Colonic mucosa (tissue), 4 donors: ENCODE data around the gene EFCAB6. TPM values are rescaled to one million over a fixed set of nuclear protein-coding genes. Genes with fewer than 3 reads are reported as not detected.

Experiments used
- DNase-seq: peaks from one replicate; pipeline ENCODE4 v3.0.0-alpha.2; 2020
- H3K27ac ChIP-seq: fragments of 200-600 bp; one replicate; pipeline ENCODE4 v1.8.0; 2021
- H3K27me3 ChIP-seq: fragments of 200-600 bp; one replicate; pipeline ENCODE4 v1.8.0; 2021
- H3K36me3 ChIP-seq: fragments of 200-600 bp; one replicate; pipeline ENCODE4 v1.8.0; 2021
- H3K4me1 ChIP-seq: fragments of 200-600 bp; one replicate; pipeline ENCODE4 v1.8.0; 2021; ENCODE audit warnings: mild to moderate bottlenecking
- H3K4me3 ChIP-seq: fragments of 200-600 bp; one replicate; pipeline ENCODE4 v1.8.0; 2021
- H3K9ac ChIP-seq, 2 donors: one replicate each; pipeline ENCODE4 v1.7.0; 2013; ENCODE audit warnings: control low read depth in 2 of 2, low read depth in 2 of 2, low read length in 2 of 2
- H3K9me3 ChIP-seq: fragments of 200-600 bp; one replicate; pipeline ENCODE4 v1.8.0; 2021
- CTCF ChIP-seq: fragments of 200-600 bp; IDR thresholded peaks from one replicate; pipeline ENCODE4 v1.8.0; 2022; ENCODE audit warnings: antibody characterized with exemption, mild to moderate bottlenecking
- intact Hi-C: fragments of 100-400 bp; cut with DNase I; formaldehyde crosslinking; loops from one replicate; pipeline ENCODE4 v1.14.1; 2022
- total RNA-seq, 2 donors: library from RNA; stranded (reverse); fragmentation: NEBNext Ultra II Directional in 1 of 2; extraction: Animal tissue kit (Norgen Biotek cat#: 25700) in 1 of 2; gene quantifications; one replicate each; pipeline ENCODE4 v1.2.1, GENCODE V29; 2021
- donor health status: healthy.
- donor health status: DM: no; HTN: no; CAD: no.
- donor health status: DM: no; HTN: no; CAD: no.

Gene EFCAB6
- total RNA-seq, 2 donors from 2014 or later: 0.35 to 0.80 TPM

GRCh38 chr22:43823911-43824665 lies 12.0 kb upstream of the EFCAB6 start:
- Histone ChIP-seq H3K4me3 (no peak overlapping the region), H3K27me3 (no peaks in the 10 kb centered on the region), H3K36me3 (no peaks in the 10 kb centered on the region), H3K27ac (no peak overlapping the region), H3K9ac (no peak overlapping the region), H3K4me1 (no peaks in the 10 kb centered on the region), H3K9me3 (no peaks in the 10 kb centered on the region)
- TF ChIP-seq CTCF: no peak
- intact Hi-C loops: loop anchor here (10.0 kb wide), 1 partner anchor 121 kb away; no protein-coding TSS in a partner anchor
- no peak for DNase-seq

DNA sequence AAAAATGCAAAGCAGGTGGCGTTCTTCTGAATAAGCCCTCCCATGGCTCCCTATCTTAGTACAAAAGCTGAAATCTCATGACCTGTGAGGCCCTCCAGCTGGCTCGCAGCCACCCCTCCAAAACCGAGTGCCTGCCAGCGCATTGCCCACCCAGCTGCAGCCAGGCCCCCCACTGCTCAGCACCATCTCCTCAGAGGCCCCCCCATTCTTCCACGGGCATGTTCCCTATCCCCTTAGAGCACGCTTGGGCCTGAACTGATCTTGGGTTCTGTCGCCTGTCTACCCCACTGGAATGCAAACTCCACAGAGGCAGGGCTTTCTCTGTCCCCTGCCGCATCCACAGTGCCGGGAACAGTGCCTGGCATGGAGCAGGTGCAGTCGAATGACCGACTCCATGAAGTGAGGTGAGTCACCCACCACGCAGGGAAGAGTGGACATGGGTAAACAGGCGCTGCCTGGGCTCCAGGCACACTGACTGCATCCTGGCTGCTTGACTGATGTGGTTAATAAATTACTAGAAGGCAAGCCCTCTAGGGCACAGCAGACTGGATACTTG lies 11.3 kb upstream of the EFCAB6 start:
- Histone ChIP-seq H3K9me3 (no peaks in the 10 kb centered on the region), H3K4me3 (no peak overlapping the region), H3K27ac (no peak overlapping the region), H3K36me3 (no peaks in the 10 kb centered on the region), H3K27me3 (no peaks in the 10 kb centered on the region), H3K4me1 (no peaks in the 10 kb centered on the region), H3K9ac (no peak overlapping the region)
- DNase-seq: no peak
- intact Hi-C loops: loop anchor here (10.0 kb wide), 1 partner anchor 121 kb away; no protein-coding TSS in a partner anchor
- TF ChIP-seq CTCF: no peak

DNA sequence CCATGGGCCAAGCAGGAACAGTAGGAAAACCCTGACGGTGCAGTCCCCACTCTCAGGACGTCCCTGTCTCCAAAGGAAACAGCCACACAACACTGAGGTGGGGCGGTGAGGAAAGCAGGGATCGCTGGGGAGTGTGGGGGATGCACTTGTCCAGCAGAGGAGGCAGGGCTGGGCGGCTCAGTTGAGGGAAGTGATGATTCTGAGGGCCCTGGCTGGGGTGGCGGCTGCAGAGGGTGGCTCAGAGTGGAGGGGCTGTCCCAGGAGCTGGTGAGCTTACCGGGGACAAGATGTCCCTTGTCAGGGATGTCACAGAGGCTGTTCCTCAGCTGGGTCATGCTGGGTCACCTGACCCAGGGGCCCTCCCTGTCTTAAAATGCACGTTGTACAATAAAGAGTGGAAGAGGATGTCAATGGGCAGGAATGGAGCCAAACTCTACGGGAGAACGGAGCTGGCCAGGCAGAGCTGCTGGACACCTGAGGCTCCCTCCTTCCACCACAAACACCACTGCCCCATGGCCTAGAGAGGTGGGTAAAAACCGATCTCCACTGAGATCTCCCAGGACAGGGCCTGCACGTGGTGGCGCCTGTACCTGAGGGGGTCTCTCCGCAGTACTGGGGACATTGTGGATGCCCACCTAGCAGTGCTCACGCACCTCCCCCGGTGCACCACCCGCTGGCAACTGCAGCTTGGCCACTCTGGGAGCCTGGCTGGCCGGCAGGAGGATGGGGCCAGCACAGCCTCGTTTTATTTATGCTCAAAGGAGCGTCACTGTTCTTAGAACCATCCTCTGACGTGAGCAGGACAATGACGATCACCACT lies 9.7 kb upstream of the EFCAB6 start:
- Histone ChIP-seq H3K4me3 (no peak overlapping the region), H3K36me3 (no peaks in the 10 kb centered on the region), H3K27me3 (no peaks in the 10 kb centered on the region), H3K4me1 (no peaks in the 10 kb centered on the region), H3K9ac (no peak overlapping the region), H3K27ac (no peak overlapping the region), H3K9me3 (no peaks in the 10 kb centered on the region)
- TF ChIP-seq CTCF: no peak
- no peak for DNase-seq
- intact Hi-C loops: loop anchor here (10.0 kb wide), 1 partner anchor 123 kb away; no protein-coding TSS in a partner anchor

- Histone ChIP-seq H3K9me3 (no peaks in the 10 kb centered on the region), H3K9ac (no peak overlapping the region), H3K27ac (no peak overlapping the region), H3K36me3 (no peaks in the 10 kb centered on the region), H3K27me3 (no peaks in the 10 kb centered on the region), H3K4me1 (no peaks in the 10 kb centered on the region), H3K4me3 (no peak overlapping the region)
- no peak for TF ChIP-seq CTCF
- intact Hi-C loops: loop anchor here (10.0 kb wide), 1 partner anchor 124 kb away; no protein-coding TSS in a partner anchor
- DNase-seq: no peak
Observed at GRCh38 chr22:43820651-43821305, 8.7 kb upstream of the EFCAB6 start.
